ENCODE results near the gene CSAD. TPM values are rescaled to one million over a fixed set of nuclear protein-coding genes. Genes with fewer than 3 reads are reported as not detected.
A peak's percentile ranks its signal among the peaks of the same experiment; 100 is the strongest.
"Not testable (repeated sequence)": the region's sequence is repeated elsewhere in the genome, so short reads cannot be mapped to it uniquely, and the experiment has no call there.

CSAD gene
- total and polyA plus RNA-seq, 11 donors, result 4.3 to 26.5 (median 8.2) TPM

GRCh38 chr12:53182903-53183302 lies 2.2 kb upstream of the CSAD start:
- no peak for DNase-seq
- intact Hi-C loops (cut with DNase I), result no loop called here
- WGBS, 4 donors, result 56 to 66% (median 61%) methylated on average over 2 of the region's 2 CpGs

GRCh38 chr12:53181935-53182334 lies 1.2 kb upstream of the CSAD start:
- H3K27ac ChIP-seq, result peak overlapping the region in 1 of 12 donors; percentile 95
- no peaks in the 10 kb centered on the region for H3K9me3 ChIP-seq
- no peak for DNase-seq
- H3K36me3 ChIP-seq, result peaks cover 0 to 54% (median 51%) of the 10 kb centered on the region in 9 donors
- H3K4me3 ChIP-seq, result peak overlapping the region in 9 of 12 donors; percentile 73 to 92 (median 79)
- H3K27me3 ChIP-seq, result no peaks in the 10 kb centered on the region
- TF ChIP-seq POLR2A (IDR thresholded peaks at IDR 0.05), result no peak
- no peak for TF ChIP-seq CTCF (IDR thresholded peaks at IDR 0.05)
- H3K4me1 ChIP-seq, result peaks cover 13 to 49% (median 35%) of the 10 kb centered on the region in 12 donors
- 72 to 77% (median 75%) methylated on average over 2 of the region's 2 CpGs for WGBS, 4 donors
- intact Hi-C loops (cut with DNase I), result loop anchor here in 1 of 10 donors (2.0 kb wide), 1 partner anchor 39 kb away; no protein-coding TSS in a partner anchor
- ATAC-seq, result no peak

More at GRCh38 chr12:53182903-53183302, 2.2 kb upstream of the CSAD start:
- Histone ChIP-seq H3K9me3 (no peaks in the 10 kb centered on the region), H3K36me3 (peaks cover 0 to 64% (median 61%) of the 10 kb centered on the region in 9 donors), H3K27me3 (no peaks in the 10 kb centered on the region), H3K4me3 (peak overlapping the region in 5 of 12 donors; percentile 2 to 88 (median 76)), H3K4me1 (peaks cover 13 to 49% (median 35%) of the 10 kb centered on the region in 12 donors), H3K27ac (peak overlapping the region in 1 of 12 donors; percentile 77)
- no peak for TF ChIP-seq POLR2A (IDR thresholded peaks at IDR 0.05)
- no peak for TF ChIP-seq CTCF (IDR thresholded peaks at IDR 0.05)
- ATAC-seq, result no peak

- Histone ChIP-seq H3K9me3 (no peaks in the 10 kb centered on the region), H3K4me1 (peaks cover 13 to 49% (median 35%) of the 10 kb centered on the region in 12 donors), H3K27ac (peak overlapping the region; percentile 86 to 98 (median 94)), H3K36me3 (peaks cover 0 to 46% (median 42%) of the 10 kb centered on the region in 9 donors), H3K27me3 (no peaks in the 10 kb centered on the region), H3K4me3 (peak overlapping the region; percentile 61 to 92 (median 78))
- intact Hi-C loops (cut with DNase I), result loop anchor here in 1 of 10 donors (2.0 kb wide), 1 partner anchor 40 kb away; no protein-coding TSS in a partner anchor
- 1 to 2% (median 1%) methylated on average over 28 to 57 of the region's 57 CpGs for WGBS, 4 donors
- DNase-seq, result peak; percentile 80 to 90 (median 85)
- peak in 2 of 12 donors; percentile 27 to 49 for TF ChIP-seq CTCF (IDR thresholded peaks at IDR 0.05)
- TF ChIP-seq POLR2A (IDR thresholded peaks at IDR 0.05), result no peak
- peak; percentile 16 to 87 (median 78) for ATAC-seq
Measured at GRCh38 chr12:53180931-53181645, 363 bp upstream of the CSAD start.

- H3K27ac ChIP-seq, result peak overlapping the region; percentile 86 to 98 (median 94)
- peak in 3 of 4 donors; percentile 5 to 28 (median 20) for ATAC-seq
- no peaks in the 10 kb centered on the region for H3K9me3 ChIP-seq
- peaks cover 13 to 49% (median 35%) of the 10 kb centered on the region in 12 donors for H3K4me1 ChIP-seq
- H3K36me3 ChIP-seq, result peaks cover 0 to 32% (median 29%) of the 10 kb centered on the region in 9 donors
- peak in 2 of 5 donors; percentile 26 to 42 for DNase-seq
- no peaks in the 10 kb centered on the region for H3K27me3 ChIP-seq
- intact Hi-C loops (cut with DNase I), result loop anchor here in 1 of 10 donors (2.0 kb wide), 1 partner anchor 41 kb away; no protein-coding TSS in a partner anchor
- WGBS, 4 donors, result 14 to 20% (median 17%) methylated on average over 12 of the region's 12 CpGs
- no peak for TF ChIP-seq POLR2A (IDR thresholded peaks at IDR 0.05)
- no peak for TF ChIP-seq CTCF (IDR thresholded peaks at IDR 0.05)
- H3K4me3 ChIP-seq, result peak overlapping the region; percentile 61 to 92 (median 78)
Measured at GRCh38 chr12:53179687-53180219, 972 bp downstream of the CSAD start.

GRCh38 chr12:53178803-53179202 lies 1.9 kb downstream of the CSAD start:
- Histone ChIP-seq H3K36me3 (peaks cover 0 to 24% (median 20%) of the 10 kb centered on the region in 9 donors), H3K4me1 (peaks cover 13 to 46% (median 35%) of the 10 kb centered on the region in 12 donors)
- H3K27ac ChIP-seq, H3K9me3 ChIP-seq, H3K4me3 ChIP-seq, H3K27me3 ChIP-seq, DNase-seq, ATAC-seq: not testable (repeated sequence)
- 94 to 96% (median 96%) methylated on average over 14 of the region's 14 CpGs for WGBS, 4 donors
- intact Hi-C loops (cut with DNase I), result loop anchor here in 1 of 10 donors (1.0 kb wide), 1 partner anchor 20 kb away; no protein-coding TSS in a partner anchor

- DNase-seq; H3K27me3 ChIP-seq; H3K27ac ChIP-seq; H3K9me3 ChIP-seq; H3K4me3 ChIP-seq; ATAC-seq; intact Hi-C loops (cut with DNase I): not testable (repeated sequence)
- 92 to 96% (median 93%) methylated on average over 6 of the region's 6 CpGs for WGBS, 4 donors
- H3K4me1 ChIP-seq, result peaks cover 7 to 32% (median 21%) of the 10 kb centered on the region in 12 donors
- peaks cover 0 to 14% (median 7%) of the 10 kb centered on the region in 9 donors for H3K36me3 ChIP-seq
Measured at GRCh38 chr12:53177447-53177846, 3.3 kb downstream of the CSAD start.
